GM12878 (cell line): ENCODE data around the gene STARD10. TPM values are rescaled to one million over a fixed set of nuclear protein-coding genes. Genes with fewer than 3 reads are reported as not detected.

Experiments used
- BHLHE40 ChIP-seq, 2 experiments: fragments of 450-650 bp in 1 of 2; IDR thresholded peaks; 2 replicates each; pipeline ENCODE4 v1.6.1; 2011 to 2017; ENCODE audit warnings: low read depth in 2 of 2, borderline replicate concordance in 1 of 2, improper control_type of control experiment in 1 of 2, low read length in 1 of 2, mild to moderate bottlenecking in 1 of 2
- BRCA1 ChIP-seq: IDR thresholded peaks from 2 replicates; pipeline ENCODE4 v1.6.1; 2011; ENCODE audit warnings: low read depth, low read length, improper control_type of control experiment
- CEBPZ ChIP-seq: fragments of 150-350 bp; IDR thresholded peaks from 2 replicates; pipeline ENCODE4 v1.6.1; 2016; ENCODE audit warnings: low read depth, low read length
- EP300 ChIP-seq, 2 experiments: fragments of 150-350 bp in 1 of 2; IDR thresholded peaks; 2 replicates each; pipeline ENCODE4 v1.6.1; 2011 to 2012; ENCODE audit warnings: low read depth in 2 of 2, low read length in 2 of 2, borderline replicate concordance in 1 of 2, improper control_type of control experiment in 1 of 2, inconsistent platforms in 1 of 2; ENCODE audit not compliant: control insufficient read depth in 1 of 2
- FOXK2 ChIP-seq: fragments of 450-650 bp; IDR thresholded peaks from 2 replicates; pipeline ENCODE4 v1.6.1; 2017; ENCODE audit warnings: mild to moderate bottlenecking, moderate library complexity
- HDAC6 ChIP-seq: fragments of 200-600 bp; sonication (generic); IDR thresholded peaks from one replicate; pipeline ENCODE4 v1.8.0; 2017; ENCODE audit warnings: antibody characterized with exemption; ENCODE audit not compliant: unreplicated experiment
- IRF4 ChIP-seq: IDR thresholded peaks from 2 replicates; pipeline ENCODE4 v1.6.1; 2011; ENCODE audit warnings: low read depth, low read length
- NFXL1 ChIP-seq: fragments of 450-650 bp; IDR thresholded peaks from 2 replicates; pipeline ENCODE4 v1.6.1; 2017; ENCODE audit warnings: antibody characterized with exemption, mild to moderate bottlenecking, borderline replicate concordance
- NFYA ChIP-seq: IDR thresholded peaks from 2 replicates; pipeline ENCODE4 v1.6.1; 2011; ENCODE audit warnings: low read depth, mild to moderate bottlenecking, low read length, improper control_type of control experiment, borderline replicate concordance
- NR2F1 ChIP-seq: fragments of 450-650 bp; conservative IDR thresholded peaks from 2 replicates; pipeline ENCODE4 v1.6.1; 2017; ENCODE audit warnings: mild to moderate bottlenecking
- POLR2AphosphoS5 ChIP-seq: IDR thresholded peaks from 2 replicates; pipeline ENCODE4 v1.6.1; 2011; ENCODE audit warnings: mild to moderate bottlenecking, low read length, inconsistent platforms
- POU2F2 ChIP-seq: IDR thresholded peaks from 3 replicates; pipeline ENCODE4 v1.6.1; 2011; ENCODE audit warnings: low read depth, mild to moderate bottlenecking, low read length, borderline replicate concordance
- RBBP5 ChIP-seq: fragments of 200-600 bp; sonication (generic); conservative IDR thresholded peaks from 2 replicates; pipeline ENCODE4 v1.6.1; 2016
- RELA ChIP-seq: fragments of 450-650 bp; IDR thresholded peaks from 2 replicates; pipeline ENCODE4 v1.8.0; 2014; ENCODE audit warnings: borderline replicate concordance; ENCODE audit not compliant: partially characterized antibody
- SIX5 ChIP-seq: IDR thresholded peaks from 2 replicates; pipeline ENCODE4 v1.6.1; 2011; ENCODE audit warnings: mild to moderate bottlenecking, low read depth, low read length, moderate library complexity; ENCODE audit not compliant: severe bottlenecking
- SMAD1 ChIP-seq: fragments of 450-650 bp; IDR thresholded peaks from 2 replicates; pipeline ENCODE4 v1.6.1; 2018; ENCODE audit warnings: mild to moderate bottlenecking, low read depth; ENCODE audit not compliant: partially characterized antibody
- STAT1 ChIP-seq: fragments of 450-650 bp; conservative IDR thresholded peaks from 2 replicates; pipeline ENCODE4 v1.6.1; 2014; ENCODE audit warnings: antibody characterized with exemption, mild to moderate bottlenecking
- TAF1 ChIP-seq: IDR thresholded peaks from 2 replicates; pipeline ENCODE4 v1.6.1; 2011; ENCODE audit warnings: mild to moderate bottlenecking, low read depth, low read length, borderline replicate concordance
- ZBED1 ChIP-seq: IDR thresholded peaks from 2 replicates; pipeline ENCODE4 v1.6.1; 2016; ENCODE audit warnings: borderline replicate concordance
- ZBTB33 ChIP-seq: fragments of 450-650 bp; IDR thresholded peaks from 2 replicates; pipeline ENCODE4 v1.6.1; 2017; ENCODE audit warnings: mild to moderate bottlenecking
- ZNF592 ChIP-seq: fragments of 450-650 bp; IDR thresholded peaks from 2 replicates; pipeline ENCODE4 v1.6.1; 2017; ENCODE audit warnings: mild to moderate bottlenecking, moderate library complexity
- polyA plus RNA-seq, 11 experiments: library from polyadenylated mRNA; depleted of rRNA in 4 of 11; unstranded in 6 of 11; stranded (reverse) in 5 of 11; fragments of >200 nt; fragmentation: Nextera tagmentation in 4 of 11; fragmentation: Illumina TruSeq in 1 of 11; extraction: Ambion mirVana in 4 of 11; extraction: Trizol in 1 of 11; gene quantifications; 1 replicate in 1 of 11; 2 replicates in 10 of 11; pipeline versions ENCODE4 v1.2.1 to v1.2.3, GENCODE V29; 2011 to 2016; ENCODE audit warnings: inconsistent platforms in 2 of 11, missing spikeins in 2 of 11, low read depth in 1 of 11
- total RNA-seq, 4 experiments: library from RNA; depleted of rRNA in 3 of 4; stranded (reverse); fragments of >200 nt in 3 of 4; fragmentation: Illumina TruSeq in 1 of 4; extraction: Trizol in 1 of 4; gene quantifications; 2 replicates each; pipeline versions ENCODE4 v1.2.1 to v1.2.3, GENCODE V29; 2013 to 2021

The STARD10 gene
- total and polyA plus RNA-seq, 10 of the 15 experiments (the other 5 are each of a cell fraction or from before 2014, with no cell fraction given): 0.15 to 43.2 (median 23.1) TPM

GRCh38 chr11:72787216-72788104 lies 6.4 kb downstream of the STARD10 start (continued):
- TF ChIP-seq ZNF592 (no peak), FOXK2 (no peak), CEBPZ (no peak), TAF1 (no peak), IRF4 (no peak), NFXL1 (no peak), ZBTB33 (peak; percentile 98), RELA (no peak), BHLHE40 (IDR thresholded peaks at IDR 0.05; ENCODE audit: borderline replicate concordance in 1 of 2, low read depth in 2 of 2, low read length in 1 of 2) (no peak), HDAC6 (no peak), POU2F2 (no peak), BRCA1 (no peak), EP300 (IDR thresholded peaks at IDR 0.05; ENCODE audit: borderline replicate concordance in 1 of 2, control insufficient read depth in 1 of 2, low read depth in 2 of 2, low read length in 2 of 2) (no peak), SMAD1 (no peak), ZBED1 (no peak), NR2F1 (no peak), NFYA (no peak), RBBP5 (no peak), POLR2AphosphoS5 (no peak), SIX5 (no peak), STAT1 (no peak)
